PC-9 (cell line): ENCODE data around the gene RHCE. TPM values are rescaled to one million over a fixed set of nuclear protein-coding genes. Genes with fewer than 3 reads are reported as not detected.

Experiments
- BruUV-seq: library from RNA; stranded (reverse); fragments of 400-500 nt; replicated peaks from 2 replicates; lab custom pipeline; 2021; lab: Mats Ljungman, UMichigan
- CTCF ChIA-PET: fragments of 300-600 bp; sonication (Branson Sonifier 250); formaldehyde crosslinking; loops from one replicate; lab custom pipeline; 2022; ENCODE audit warnings: antibody characterized with exemption; lab: Charles Lee
- POLR2A ChIA-PET: fragments of 300-600 bp; sonication (Branson Sonifier 250); formaldehyde crosslinking; loops from one replicate; lab custom pipeline; 2022; ENCODE audit warnings: antibody characterized with exemption; ENCODE audit not compliant: unreplicated experiment; lab: Charles Lee
- DNase-seq, 2 experiments: peaks; one replicate each; pipeline versions ENCODE4 v3.0.0 to v3.0.0-alpha.2; 2015 to 2022; ENCODE audit warnings: mixed read lengths in 1 of 2
- H2AFZ ChIP-seq: fragments of 200-600 bp; sonication (generic); 2 replicates; pipeline ENCODE4 v1.8.1; 2017; ENCODE audit warnings: antibody characterized with exemption
- H3F3A ChIP-seq: fragments of 200-600 bp; sonication (generic); 2 replicates; pipeline ENCODE4 v1.8.1; 2017; ENCODE audit warnings: antibody characterized with exemption, mild to moderate bottlenecking, low read depth; ENCODE audit not compliant: insufficient read depth
- H3K27ac ChIP-seq: fragments of 200-600 bp; sonication (generic); 2 replicates; pipeline ENCODE4 v1.6.1; 2016; ENCODE audit warnings: mixed run types
- H3K27me3 ChIP-seq: fragments of 200-600 bp; sonication (generic); 2 replicates; pipeline ENCODE4 v1.6.1; 2016; ENCODE audit warnings: low read depth, mixed run types; ENCODE audit not compliant: insufficient read depth
- H3K36me3 ChIP-seq: fragments of 200-600 bp; sonication (generic); 2 replicates; pipeline ENCODE4 v1.6.1; 2016; ENCODE audit warnings: low read depth, mixed run types
- H3K4me1 ChIP-seq: fragments of 200-600 bp; sonication (generic); replicated peaks from 2 replicates; pipeline ENCODE4 v1.6.1; 2016; ENCODE audit warnings: mixed run types; ENCODE audit not compliant: insufficient read depth
- H3K4me2 ChIP-seq: fragments of 200-600 bp; sonication (generic); 2 replicates; pipeline ENCODE4 v1.6.1; 2017; ENCODE audit warnings: mixed run types
- H3K4me3 ChIP-seq: fragments of 200-600 bp; sonication (generic); 2 replicates; pipeline ENCODE4 v1.6.1; 2016; ENCODE audit warnings: mixed run types
- H3K79me2 ChIP-seq: fragments of 200-600 bp; sonication (generic); 2 replicates; pipeline ENCODE4 v1.6.1; 2017; ENCODE audit warnings: low read depth, mixed run types
- H3K9me2 ChIP-seq: fragments of 200-600 bp; sonication (generic); 2 replicates; pipeline ENCODE4 v1.8.1; 2017; ENCODE audit warnings: mild to moderate bottlenecking; ENCODE audit not compliant: insufficient read depth
- H3K9me3 ChIP-seq: fragments of 200-600 bp; sonication (generic); 2 replicates; pipeline ENCODE4 v1.8.1; 2016; ENCODE audit warnings: low read depth; ENCODE audit not compliant: insufficient read depth
- H4K20me1 ChIP-seq: fragments of 200-600 bp; sonication (generic); 2 replicates; pipeline ENCODE4 v1.8.1; 2017; ENCODE audit not compliant: insufficient read depth
- CTCF ChIP-seq: fragments of 200-600 bp; sonication (generic); conservative IDR thresholded peaks from 2 replicates; pipeline ENCODE4 v1.6.1; 2017; ENCODE audit warnings: mixed run types, antibody characterized with exemption, mild to moderate bottlenecking, moderate library complexity
- EZH2 ChIP-seq: fragments of 200-600 bp; sonication (generic); IDR thresholded peaks from 2 replicates; pipeline ENCODE4 v1.8.0; 2017; ENCODE audit warnings: antibody characterized with exemption, low read depth
- intact Hi-C: fragments of 100-400 bp; cut with micrococcal nuclease; formaldehyde crosslinking; loops from one replicate; pipeline ENCODE4 v1.10.0; 2022; ENCODE audit not compliant: unreplicated experiment
- total RNA-seq: library from RNA; stranded (reverse); gene quantifications from 2 replicates; pipeline ENCODE4 v1.2.3, GENCODE V29; 2021

Gene RHCE
- total RNA-seq, 1 experiment from 2014 or later: 0.22 TPM

- no peaks in the 10 kb centered on the region for H3K79me2 ChIP-seq
- no peaks in the 10 kb centered on the region for H3K27me3 ChIP-seq
- H4K20me1 ChIP-seq: no peaks in the 10 kb centered on the region
- H3K4me2 ChIP-seq: no peak overlapping the region
- H3K27ac ChIP-seq: no peak overlapping the region
- H3K36me3 ChIP-seq: no peaks in the 10 kb centered on the region
- H3K9me3 ChIP-seq: no peaks in the 10 kb centered on the region
- H3F3A ChIP-seq: no peaks in the 10 kb centered on the region
- BruUV-seq: no TSS peak
- TF ChIP-seq EZH2 (no peak), CTCF (no peak)
- no peaks in the 10 kb centered on the region for H3K4me1 ChIP-seq
- no peaks in the 10 kb centered on the region for H3K9me2 ChIP-seq
- H2AFZ ChIP-seq: no peak overlapping the region
- no peak overlapping the region for H3K4me3 ChIP-seq
- CTCF ChIA-PET: no interaction called here
- no peak for DNase-seq
- POLR2A ChIA-PET: no interaction called here
- intact Hi-C loops: loop anchor here (2.0 kb wide), 1 partner anchor 27 kb away; no protein-coding TSS in a partner anchor
These were observed 31.3 kb upstream of the RHCE start for GRCh38 chr1:25451908-25452307.

DNA sequence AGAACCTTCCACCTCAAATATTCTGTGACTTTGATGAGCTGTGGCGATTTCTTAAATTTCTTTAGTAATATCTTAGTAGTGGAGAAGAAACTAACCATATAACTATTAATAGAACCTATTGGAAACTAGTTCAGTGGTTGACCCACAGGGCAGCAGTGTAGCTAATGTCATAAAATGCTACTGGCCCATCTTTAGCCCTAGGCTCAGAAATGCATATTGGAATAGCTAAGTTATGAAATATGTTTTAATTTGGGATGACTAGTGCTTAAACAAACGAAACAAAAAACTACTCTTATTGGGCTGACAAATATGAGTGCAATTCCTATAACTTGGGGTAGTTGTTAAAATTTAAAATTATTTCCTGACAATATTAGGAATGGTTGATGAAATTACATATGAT is 30.3 kb upstream of the RHCE start:
- Histone ChIP-seq H2AFZ (no peak overlapping the region), H3K4me3 (no peak overlapping the region), H3K9me2 (no peaks in the 10 kb centered on the region), H3K27me3 (no peaks in the 10 kb centered on the region), H3K4me1 (no peaks in the 10 kb centered on the region), H3K79me2 (no peaks in the 10 kb centered on the region), H3K9me3 (no peaks in the 10 kb centered on the region), H4K20me1 (no peaks in the 10 kb centered on the region), H3K4me2 (no peak overlapping the region), H3K27ac (no peak overlapping the region), H3F3A (no peaks in the 10 kb centered on the region), H3K36me3 (no peaks in the 10 kb centered on the region)
- intact Hi-C loops: no loop called here
- POLR2A ChIA-PET: no interaction called here
- no peak for DNase-seq
- no peak for TF ChIP-seq CTCF
- no peak for TF ChIP-seq EZH2
- CTCF ChIA-PET: no interaction called here
- BruUV-seq: no TSS peak

- H3K4me3 ChIP-seq: no peak overlapping the region
- no peaks in the 10 kb centered on the region for H4K20me1 ChIP-seq
- no peak overlapping the region for H3K27ac ChIP-seq
- H3K27me3 ChIP-seq: no peaks in the 10 kb centered on the region
- TF ChIP-seq EZH2: no peak
- no peak for TF ChIP-seq CTCF
- ChIA-PET POLR2A (no interaction called here), CTCF (no interaction called here)
- intact Hi-C loops: no loop called here
- H3K9me3 ChIP-seq: no peaks in the 10 kb centered on the region
- H3K9me2 ChIP-seq: no peaks in the 10 kb centered on the region
- BruUV-seq: no TSS peak
- H3F3A ChIP-seq: no peaks in the 10 kb centered on the region
- H3K4me2 ChIP-seq: no peak overlapping the region
- H3K4me1 ChIP-seq: 0 out of 2 replicates have a peak, but pooled peaks cover 5% of the 10 kb centered on the region
- H3K36me3 ChIP-seq: no peaks in the 10 kb centered on the region
- no peak for DNase-seq
- no peaks in the 10 kb centered on the region for H3K79me2 ChIP-seq
- H2AFZ ChIP-seq: no peak overlapping the region
These were observed 26.9 kb upstream of the RHCE start for GRCh38 chr1:25447547-25447946.
